HepG2 (cell line): Measurements from ENCODE around the gene IQGAP2. TPM values are rescaled to one million over a fixed set of nuclear protein-coding genes. Genes with fewer than 3 reads are reported as not detected.

ENCODE experiments used
- ADNP ChIP-seq: sonication (generic); formaldehyde crosslinking; IDR thresholded peaks from 2 replicates; pipeline ENCODE4 v1.4.0; 2020; ENCODE audit warnings: missing genetic modification reagents
- AFF4 ChIP-seq: sonication (generic); formaldehyde crosslinking; IDR thresholded peaks from 2 replicates; pipeline ENCODE4 v1.4.0; 2020; ENCODE audit warnings: missing genetic modification reagents
- E2F1 ChIP-seq: sonication (generic); formaldehyde crosslinking; IDR thresholded peaks from 2 replicates; pipeline ENCODE4 v1.5.0; 2020; ENCODE audit warnings: missing genetic modification reagents
- GTF3A ChIP-seq: sonication (generic); formaldehyde crosslinking; conservative IDR thresholded peaks from 2 replicates; pipeline ENCODE4 v1.4.0; 2020; ENCODE audit warnings: mild to moderate bottlenecking, missing genetic modification reagents
- HOMEZ ChIP-seq: IDR thresholded peaks from 2 replicates; pipeline ENCODE4 v1.6.1; 2016; ENCODE audit warnings: low read depth
- IKZF1 ChIP-seq: fragments of 450-650 bp; IDR thresholded peaks from 2 replicates; pipeline ENCODE4 v1.7.1; 2016
- IRF2 ChIP-seq: IDR thresholded peaks from 2 replicates; pipeline ENCODE4 v1.6.1; 2018; ENCODE audit warnings: missing genetic modification reagents, missing compliant biosample characterization
- KLF12 ChIP-seq: sonication (generic); formaldehyde crosslinking; IDR thresholded peaks from 2 replicates; pipeline ENCODE4 v1.4.0; 2020; ENCODE audit warnings: missing genetic modification reagents, borderline replicate concordance
- NKX3-1 ChIP-seq: sonication (generic); formaldehyde crosslinking; IDR thresholded peaks from 2 replicates; pipeline ENCODE4 v1.5.0; 2020; ENCODE audit warnings: missing genetic modification reagents
- PHF8 ChIP-seq: sonication (generic); formaldehyde crosslinking; IDR thresholded peaks from 2 replicates; pipeline ENCODE4 v1.5.0; 2020; ENCODE audit warnings: missing genetic modification reagents
- RXRB ChIP-seq: IDR thresholded peaks from 2 replicates; pipeline ENCODE4 v1.6.1; 2016; ENCODE audit warnings: borderline replicate concordance, missing genetic modification reagents, missing compliant biosample characterization
- SCMH1 ChIP-seq: sonication (generic); formaldehyde crosslinking; IDR thresholded peaks from 2 replicates; pipeline ENCODE4 v1.9.0; 2021; ENCODE audit warnings: missing genetic modification reagents, mild to moderate bottlenecking, borderline replicate concordance
- SMAD3 ChIP-seq: sonication (generic); formaldehyde crosslinking; IDR thresholded peaks from 2 replicates; pipeline ENCODE4 v1.4.0; 2020; ENCODE audit warnings: missing genetic modification reagents
- SMARCE1 ChIP-seq: fragments of 450-650 bp; IDR thresholded peaks from 2 replicates; pipeline ENCODE4 v1.6.1; 2017; ENCODE audit warnings: borderline replicate concordance
- SRSF1 ChIP-seq: fragments of 200-400 bp; formaldehyde crosslinking; optimal IDR thresholded peaks from 2 replicates; pipeline ENCODE3; 2017; ENCODE audit warnings: mild to moderate bottlenecking, low read depth, low read length, moderate library complexity
- ZNF205 ChIP-seq: IDR thresholded peaks from 2 replicates; pipeline ENCODE4 v1.6.1; 2018; ENCODE audit warnings: missing biosample characterization, missing genetic modification reagents
- ZNF34 ChIP-seq: sonication (generic); formaldehyde crosslinking; IDR thresholded peaks from 2 replicates; pipeline ENCODE4 v1.4.0; 2020; ENCODE audit warnings: mild to moderate bottlenecking, missing genetic modification reagents, borderline replicate concordance
- ZNF451 ChIP-seq: sonication (generic); formaldehyde crosslinking; IDR thresholded peaks from 2 replicates; pipeline ENCODE4 v1.5.0; 2020; ENCODE audit warnings: mild to moderate bottlenecking, missing genetic modification reagents
- ZNF530 ChIP-seq: sonication (generic); formaldehyde crosslinking; IDR thresholded peaks from 2 replicates; pipeline ENCODE4 v1.5.0; 2020; ENCODE audit warnings: low read depth, mild to moderate bottlenecking, missing genetic modification reagents
- ZNF619 ChIP-seq: sonication (generic); formaldehyde crosslinking; IDR thresholded peaks from 2 replicates; pipeline ENCODE4 v1.4.0; 2020; ENCODE audit warnings: mild to moderate bottlenecking, missing genetic modification reagents
- ZNF784 ChIP-seq: sonication (generic); formaldehyde crosslinking; IDR thresholded peaks from 2 replicates; pipeline ENCODE4 v1.5.1; 2020; ENCODE audit warnings: missing genetic modification reagents, mild to moderate bottlenecking, borderline replicate concordance
- ZNF850 ChIP-seq: sonication (generic); formaldehyde crosslinking; conservative IDR thresholded peaks from 2 replicates; pipeline ENCODE4 v1.9.0; 2021; ENCODE audit warnings: mild to moderate bottlenecking, missing genetic modification reagents
- ZSCAN12 ChIP-seq: sonication (generic); formaldehyde crosslinking; IDR thresholded peaks from 2 replicates; pipeline ENCODE4 v1.9.0; 2021; ENCODE audit warnings: mild to moderate bottlenecking, missing genetic modification reagents
- ZSCAN22 ChIP-seq: sonication (generic); formaldehyde crosslinking; IDR thresholded peaks from 2 replicates; pipeline ENCODE4 v1.4.0; 2020; ENCODE audit warnings: mild to moderate bottlenecking, missing genetic modification reagents
- polyA plus RNA-seq, 8 experiments: library from polyadenylated mRNA; depleted of rRNA in 3 of 8; stranded (reverse) in 7 of 8; unstranded in 1 of 8; fragments of >200 nt; fragmentation: Illumina TruSeq in 4 of 8; extraction: Trizol in 4 of 8; gene quantifications; 2 replicates each; pipeline versions ENCODE4 v1.2.1 to v1.2.3, GENCODE V29; 2011 to 2016; ENCODE audit warnings: low read depth in 4 of 8, missing spikeins in 1 of 8, mixed read lengths in 1 of 8; ENCODE audit not compliant: insufficient read depth in 1 of 8
- total RNA-seq, 5 experiments: library from RNA; depleted of rRNA; stranded (reverse); fragments of >200 nt; fragmentation: Illumina TruSeq; extraction: Trizol; gene quantifications; 2 replicates each; pipeline ENCODE4 v1.2.3, GENCODE V29; 2016; ENCODE audit warnings: low read depth in 1 of 5

The IQGAP2 gene
- total and polyA plus RNA-seq, 2 of the 13 experiments (the other 11 are each of a cell fraction or from before 2014, with no cell fraction given): 35.2 to 83.3 TPM

GRCh38 chr5:76755779-76756637 is 352.9 kb downstream of the IQGAP2 start (continued):
- TF ChIP-seq ZNF530 (CRISPR knock-in tag): no peak
- TF ChIP-seq GTF3A (CRISPR knock-in tag): no peak
- 0 out of 2 replicates have a peak, but pooled peaks have one; percentile 12 for TF ChIP-seq HOMEZ (CRISPR knock-in tag)
- no peak for TF ChIP-seq IKZF1
- TF ChIP-seq SRSF1: no peak
- no peak for TF ChIP-seq ZNF34 (CRISPR knock-in tag)
- TF ChIP-seq E2F1 (CRISPR knock-in tag): no peak
- no peak for TF ChIP-seq ZNF205 (CRISPR knock-in tag)
- TF ChIP-seq SMARCE1: no peak
- no peak for TF ChIP-seq ZSCAN12
- no peak for TF ChIP-seq ZSCAN22
- no peak for TF ChIP-seq SCMH1 (CRISPR knock-in tag)
- no peak for TF ChIP-seq ZNF619 (CRISPR knock-in tag)
- TF ChIP-seq SMAD3 (CRISPR knock-in tag): no peak
- TF ChIP-seq KLF12 (CRISPR knock-in tag): no peak
- TF ChIP-seq IRF2: no peak; the same call in 1 of the 2 replicates
- no peak for TF ChIP-seq ADNP (CRISPR knock-in tag)
- no peak for TF ChIP-seq AFF4 (CRISPR knock-in tag)
- TF ChIP-seq ZNF850 (CRISPR knock-in tag): no peak
- no peak for TF ChIP-seq NKX3-1 (CRISPR knock-in tag)
- TF ChIP-seq RXRB: peak; percentile 52; the same call in 1 of the 2 replicates
- no peak for TF ChIP-seq ZNF451 (CRISPR knock-in tag)
- TF ChIP-seq PHF8 (CRISPR knock-in tag): peak; percentile 77
- TF ChIP-seq ZNF784: no peak; the same call in 1 of the 2 replicates
